Measurements from ENCODE around the gene SP5.
"Not testable (repeated sequence)": the region's sequence is repeated elsewhere in the genome, so short reads cannot be mapped to it uniquely, and the experiment has no call there.

Gene SP5

GRCh38 chr2:170739048-170739447 is 23.9 kb downstream of the SP5 start:
- DNase-seq (ENCODE audit: low read depth in 2 of 2) = no peak

- DNase-seq (ENCODE audit: low read depth in 2 of 2) = no peak
These were observed 24.4 kb downstream of the SP5 start for GRCh38 chr2:170739507-170740046.

GRCh38 chr2:170740660-170741059 is 25.5 kb downstream of the SP5 start:
- DNase-seq (ENCODE audit: low read depth in 2 of 2) = no peak

- DNase-seq (ENCODE audit: low read depth in 2 of 2) = no peak
These were observed 26.9 kb downstream of the SP5 start for GRCh38 chr2:170742000-170742399.

GRCh38 chr2:170742896-170743529 is 27.9 kb downstream of the SP5 start:
- DNase-seq (ENCODE audit: low read depth in 2 of 2) = no peak

GRCh38 chr2:170743530-170744239 is 28.5 kb downstream of the SP5 start:
- DNase-seq (ENCODE audit: low read depth in 2 of 2) = no peak

GRCh38 chr2:170744248-170745002 is 29.3 kb downstream of the SP5 start:
- no peak for DNase-seq (ENCODE audit: low read depth in 2 of 2)

- DNase-seq (ENCODE audit: low read depth in 2 of 2) = no peak
These were observed 30.2 kb downstream of the SP5 start for GRCh38 chr2:170745305-170745704.

GRCh38 chr2:170747921-170748320 is 32.8 kb downstream of the SP5 start:
- no peak for DNase-seq (ENCODE audit: low read depth in 2 of 2)

- not testable (repeated sequence) for DNase-seq (ENCODE audit: low read depth in 2 of 2)
These were observed 36.4 kb downstream of the SP5 start for GRCh38 chr2:170751555-170751954.

GRCh38 chr2:170761572-170761971 is 46.4 kb downstream of the SP5 start:
- no peak for DNase-seq (ENCODE audit: low read depth in 2 of 2)

- no peak for DNase-seq (ENCODE audit: low read depth in 2 of 2)
These were observed 47.6 kb downstream of the SP5 start for GRCh38 chr2:170762760-170763159.

GRCh38 chr2:170763232-170763631 is 48.1 kb downstream of the SP5 start:
- DNase-seq (ENCODE audit: low read depth in 2 of 2) = no peak

GRCh38 chr2:170764880-170765261 is 49.7 kb downstream of the SP5 start:
- DNase-seq (ENCODE audit: low read depth in 2 of 2) = no peak

GRCh38 chr2:170766693-170767092 is 51.6 kb downstream of the SP5 start:
- no peak for DNase-seq (ENCODE audit: low read depth in 2 of 2)

Data from stimulated activated CD4-positive, alpha-beta T cell treated with anti-CD3 and anti-CD28 coated beads, Interleukin-12 subunit alpha, Interleukin-12 subunit beta, amount 100 ng/mL, for 24 hours (primary cell).